ENCODE data around the gene MYCL.
"Not testable (repeated sequence)": the region's sequence is repeated elsewhere in the genome, so short reads cannot be mapped to it uniquely, and the experiment has no call there.

Gene MYCL

GRCh38 chr1:39872698-39873097 is 29.0 kb downstream of the MYCL start:
- no peaks in the 10 kb centered on the region for H3K27me3 ChIP-seq (replicated peaks in 2 of 5; ENCODE audit: control insufficient read depth in 4 of 5, insufficient read depth in 5 of 5, low read length in 4 of 5)
- H3K36me3 ChIP-seq (ENCODE audit: control insufficient read depth in 4 of 4, insufficient read depth in 4 of 4, low read length in 3 of 4) = peaks cover 0 to 6% (median 2%) of the 10 kb centered on the region in 4 experiments
- CTCF ChIA-PET = interaction anchor here (1.2 to 1.6 kb wide), 2 partner anchors 9 to 30 kb away, joined by 3 to 5 read pairs; no protein-coding TSS in a partner anchor
- no peak for DNase-seq
- H3K4me3 ChIP-seq (ENCODE audit: control insufficient read depth in 1 of 7, extremely low read depth in 1 of 7, insufficient read depth in 4 of 7, low read depth in 2 of 7, low read length in 6 of 7) = no peak overlapping the region
- no peaks in the 10 kb centered on the region for H3K9me3 ChIP-seq (ENCODE audit: control extremely low read depth in 1 of 5, control insufficient read depth in 4 of 5, insufficient read depth in 2 of 5, low read depth in 1 of 5, low read length in 4 of 5)
- no peak overlapping the region for H3K27ac ChIP-seq (ENCODE audit: insufficient read depth in 1 of 2, low read depth in 1 of 2, low read length in 2 of 2, poor library complexity in 1 of 2, severe bottlenecking in 2 of 2)
- no CpG with 5 or more reads among the region's 1 CpG for WGBS (ENCODE audit: insufficient coverage)
- H3K4me1 ChIP-seq (ENCODE audit: control extremely low read depth in 1 of 4, control insufficient read depth in 4 of 4, insufficient read depth in 4 of 4, low read length in 3 of 4) = peaks cover 8 to 24% (median 10%) of the 10 kb centered on the region in 4 experiments
- POLR2A ChIA-PET = no interaction called here

DNA sequence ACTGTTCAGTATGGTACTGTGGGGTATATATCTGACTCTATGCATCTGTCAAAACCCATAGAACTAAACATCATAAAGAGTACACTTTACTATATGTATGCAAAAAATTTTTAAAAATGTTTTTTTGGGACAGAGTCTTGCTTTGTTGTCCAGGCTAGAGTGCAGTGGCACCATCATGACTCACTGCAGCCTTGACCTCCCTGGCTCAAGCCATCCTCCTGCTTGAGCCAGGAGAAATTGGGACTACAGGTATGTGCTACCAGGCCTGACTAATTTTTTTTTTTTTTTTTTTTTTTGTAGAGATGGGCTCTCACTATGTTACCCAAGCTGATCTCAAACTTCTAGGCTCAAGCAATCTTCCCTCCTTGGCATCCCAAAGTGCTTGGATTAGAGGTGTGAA is 29.9 kb downstream of the MYCL start:
- Histone ChIP-seq H3K27me3 (replicated peaks in 2 of 5; ENCODE audit: control insufficient read depth in 4 of 5, insufficient read depth in 5 of 5, low read length in 4 of 5) (no peaks in the 10 kb centered on the region), H3K9me3 (ENCODE audit: control extremely low read depth in 1 of 5, control insufficient read depth in 4 of 5, insufficient read depth in 2 of 5, low read depth in 1 of 5, low read length in 4 of 5) (no peaks in the 10 kb centered on the region), H3K36me3 (ENCODE audit: control insufficient read depth in 4 of 4, insufficient read depth in 4 of 4, low read length in 3 of 4) (peaks cover 0 to 3% (median 0%) of the 10 kb centered on the region in 4 experiments), H3K4me1 (ENCODE audit: control extremely low read depth in 1 of 4, control insufficient read depth in 4 of 4, insufficient read depth in 4 of 4, low read length in 3 of 4) (peaks cover 8 to 20% (median 10%) of the 10 kb centered on the region in 4 experiments), H3K4me3 (ENCODE audit: control insufficient read depth in 1 of 7, extremely low read depth in 1 of 7, insufficient read depth in 4 of 7, low read depth in 2 of 7, low read length in 6 of 7) (no peak overlapping the region), H3K27ac (ENCODE audit: insufficient read depth in 1 of 2, low read depth in 1 of 2, low read length in 2 of 2, poor library complexity in 1 of 2, severe bottlenecking in 2 of 2) (no peak overlapping the region)
- ChIA-PET CTCF (interaction anchor here (0.7 to 1.2 kb wide), 4 partner anchors 9 to 233 kb away, joined by 3 read pairs; no protein-coding TSS in a partner anchor), POLR2A (no interaction called here)
- no peak for DNase-seq

- H3K27ac ChIP-seq (ENCODE audit: insufficient read depth in 1 of 2, low read depth in 1 of 2, low read length in 2 of 2, poor library complexity in 1 of 2, severe bottlenecking in 2 of 2); POLR2A ChIA-PET; DNase-seq; H3K36me3 ChIP-seq (ENCODE audit: control insufficient read depth in 4 of 4, insufficient read depth in 4 of 4, low read length in 3 of 4); H3K4me3 ChIP-seq (ENCODE audit: control insufficient read depth in 1 of 7, extremely low read depth in 1 of 7, insufficient read depth in 4 of 7, low read depth in 2 of 7, low read length in 6 of 7); H3K27me3 ChIP-seq (replicated peaks in 2 of 5; ENCODE audit: control insufficient read depth in 4 of 5, insufficient read depth in 5 of 5, low read length in 4 of 5); H3K9me3 ChIP-seq (ENCODE audit: control extremely low read depth in 1 of 5, control insufficient read depth in 4 of 5, insufficient read depth in 2 of 5, low read depth in 1 of 5, low read length in 4 of 5): not testable (repeated sequence)
- WGBS (ENCODE audit: insufficient coverage) = 97% methylated on average over 12 of the region's 12 CpGs
- CTCF ChIA-PET = interaction anchor here (0.7 to 1.1 kb wide), 3 partner anchors 10 to 232 kb away, joined by 3 read pairs; no protein-coding TSS in a partner anchor
- H3K4me1 ChIP-seq (ENCODE audit: control extremely low read depth in 1 of 4, control insufficient read depth in 4 of 4, insufficient read depth in 4 of 4, low read length in 3 of 4) = peaks cover 4 to 12% (median 6%) of the 10 kb centered on the region in 4 experiments
Measured at GRCh38 chr1:39871043-39871442, 30.7 kb downstream of the MYCL start.

GRCh38 chr1:39869538-39870112 is 32.1 kb downstream of the MYCL start:
- POLR2A ChIA-PET; H3K9me3 ChIP-seq (ENCODE audit: control extremely low read depth in 1 of 5, control insufficient read depth in 4 of 5, insufficient read depth in 2 of 5, low read depth in 1 of 5, low read length in 4 of 5); CTCF ChIA-PET; H3K36me3 ChIP-seq (ENCODE audit: control insufficient read depth in 4 of 4, insufficient read depth in 4 of 4, low read length in 3 of 4); DNase-seq; H3K4me3 ChIP-seq (ENCODE audit: control insufficient read depth in 1 of 7, extremely low read depth in 1 of 7, insufficient read depth in 4 of 7, low read depth in 2 of 7, low read length in 6 of 7); H3K4me1 ChIP-seq (ENCODE audit: control extremely low read depth in 1 of 4, control insufficient read depth in 4 of 4, insufficient read depth in 4 of 4, low read length in 3 of 4); H3K27ac ChIP-seq (ENCODE audit: insufficient read depth in 1 of 2, low read depth in 1 of 2, low read length in 2 of 2, poor library complexity in 1 of 2, severe bottlenecking in 2 of 2); H3K27me3 ChIP-seq (replicated peaks in 2 of 5; ENCODE audit: control insufficient read depth in 4 of 5, insufficient read depth in 5 of 5, low read length in 4 of 5): not testable (repeated sequence)
- WGBS (ENCODE audit: insufficient coverage) = 97% methylated on average over 20 of the region's 37 CpGs

- DNase-seq = no peak
- CTCF ChIA-PET = interaction anchor here (1.1 to 1.5 kb wide), 2 partner anchors 21 to 49 kb away, joined by 3 to 4 read pairs; no protein-coding TSS in a partner anchor
- WGBS (ENCODE audit: insufficient coverage) = 100% methylated on average over 2 of the region's 2 CpGs
Measured at GRCh38 chr1:39866767-39867166, 35.0 kb downstream of the MYCL start.

GRCh38 chr1:39865762-39866161 is 36.0 kb downstream of the MYCL start:
- ChIA-PET CTCF (interaction anchor here (1.1 to 1.5 kb wide), 2 partner anchors 20 to 48 kb away, joined by 3 to 4 read pairs; no protein-coding TSS in a partner anchor), POLR2A (no interaction called here)
- H3K27me3 ChIP-seq (replicated peaks in 2 of 5; ENCODE audit: control insufficient read depth in 4 of 5, insufficient read depth in 5 of 5, low read length in 4 of 5) = no peaks in the 10 kb centered on the region
- no peaks in the 10 kb centered on the region for H3K4me1 ChIP-seq (ENCODE audit: control extremely low read depth in 1 of 4, control insufficient read depth in 4 of 4, insufficient read depth in 4 of 4, low read length in 3 of 4)
- peaks cover 0 to 18% (median 3%) of the 10 kb centered on the region in 4 experiments for H3K36me3 ChIP-seq (ENCODE audit: control insufficient read depth in 4 of 4, insufficient read depth in 4 of 4, low read length in 3 of 4)
- no peak overlapping the region for H3K27ac ChIP-seq (ENCODE audit: insufficient read depth in 1 of 2, low read depth in 1 of 2, low read length in 2 of 2, poor library complexity in 1 of 2, severe bottlenecking in 2 of 2)
- no peaks in the 10 kb centered on the region for H3K9me3 ChIP-seq (ENCODE audit: control extremely low read depth in 1 of 5, control insufficient read depth in 4 of 5, insufficient read depth in 2 of 5, low read depth in 1 of 5, low read length in 4 of 5)
- H3K4me3 ChIP-seq (ENCODE audit: control insufficient read depth in 1 of 7, extremely low read depth in 1 of 7, insufficient read depth in 4 of 7, low read depth in 2 of 7, low read length in 6 of 7) = no peak overlapping the region
- DNase-seq = no peak
- WGBS (ENCODE audit: insufficient coverage) = no CpG with 5 or more reads among the region's 1 CpG

More at GRCh38 chr1:39866767-39867166, 35.0 kb downstream of the MYCL start:
- Histone ChIP-seq H3K4me3 (ENCODE audit: control insufficient read depth in 1 of 7, extremely low read depth in 1 of 7, insufficient read depth in 4 of 7, low read depth in 2 of 7, low read length in 6 of 7) (no peak overlapping the region), H3K27me3 (replicated peaks in 2 of 5; ENCODE audit: control insufficient read depth in 4 of 5, insufficient read depth in 5 of 5, low read length in 4 of 5) (no peaks in the 10 kb centered on the region), H3K4me1 (ENCODE audit: control extremely low read depth in 1 of 4, control insufficient read depth in 4 of 4, insufficient read depth in 4 of 4, low read length in 3 of 4) (no peaks in the 10 kb centered on the region), H3K27ac (ENCODE audit: insufficient read depth in 1 of 2, low read depth in 1 of 2, low read length in 2 of 2, poor library complexity in 1 of 2, severe bottlenecking in 2 of 2) (no peak overlapping the region), H3K9me3 (ENCODE audit: control extremely low read depth in 1 of 5, control insufficient read depth in 4 of 5, insufficient read depth in 2 of 5, low read depth in 1 of 5, low read length in 4 of 5) (no peaks in the 10 kb centered on the region), H3K36me3 (ENCODE audit: control insufficient read depth in 4 of 4, insufficient read depth in 4 of 4, low read length in 3 of 4) (peaks cover 0 to 15% (median 4%) of the 10 kb centered on the region in 4 experiments)
- POLR2A ChIA-PET = no interaction called here

DNA sequence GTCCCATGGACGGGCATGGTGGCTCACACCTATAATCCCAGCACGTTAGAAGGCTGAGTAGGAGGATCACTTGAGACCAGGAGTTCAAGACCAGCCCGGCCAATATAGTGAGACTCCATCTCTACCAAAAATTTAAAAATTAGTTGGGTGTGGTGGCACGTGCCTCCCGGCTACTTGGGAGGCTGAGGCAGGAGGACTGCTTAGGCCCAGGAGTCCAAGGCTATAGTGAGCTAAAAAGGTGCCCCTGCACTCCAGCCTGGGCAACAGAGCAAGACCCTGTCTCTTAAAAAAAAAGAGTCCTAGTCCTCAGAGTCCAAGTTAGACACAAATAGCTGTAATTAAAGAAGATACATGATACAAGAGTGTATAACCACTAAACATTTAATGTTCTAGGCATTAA is 38.5 kb downstream of the MYCL start:
- 100% methylated on average over 4 of the region's 5 CpGs for WGBS (ENCODE audit: insufficient coverage)
- H3K27me3 ChIP-seq (replicated peaks in 2 of 5; ENCODE audit: control insufficient read depth in 4 of 5, insufficient read depth in 5 of 5, low read length in 4 of 5) = no peaks in the 10 kb centered on the region
- H3K36me3 ChIP-seq (ENCODE audit: control insufficient read depth in 4 of 4, insufficient read depth in 4 of 4, low read length in 3 of 4) = peaks cover 0 to 18% (median 3%) of the 10 kb centered on the region in 4 experiments
- H3K4me3 ChIP-seq (ENCODE audit: control insufficient read depth in 1 of 7, extremely low read depth in 1 of 7, insufficient read depth in 4 of 7, low read depth in 2 of 7, low read length in 6 of 7) = no peak overlapping the region
- ChIA-PET POLR2A (interaction anchor here (1.0 kb wide), 1 partner anchor 17 kb away, joined by 3 read pairs; no protein-coding TSS in a partner anchor), CTCF (interaction anchor here (0.6 to 1.1 kb wide), 2 partner anchors 33 to 188 kb away, joined by 3 read pairs; no protein-coding TSS in a partner anchor)
- H3K9me3 ChIP-seq (ENCODE audit: control extremely low read depth in 1 of 5, control insufficient read depth in 4 of 5, insufficient read depth in 2 of 5, low read depth in 1 of 5, low read length in 4 of 5) = no peaks in the 10 kb centered on the region
- DNase-seq = no peak
- H3K4me1 ChIP-seq (ENCODE audit: control extremely low read depth in 1 of 4, control insufficient read depth in 4 of 4, insufficient read depth in 4 of 4, low read length in 3 of 4) = no peaks in the 10 kb centered on the region
- no peak overlapping the region for H3K27ac ChIP-seq (ENCODE audit: insufficient read depth in 1 of 2, low read depth in 1 of 2, low read length in 2 of 2, poor library complexity in 1 of 2, severe bottlenecking in 2 of 2)

Data from common myeloid progenitor, CD34-positive (primary cell).